D721Med (cell line): ENCODE data around the gene RSBN1.

Experiments
- DNase-seq: peaks from one replicate; pipeline ENCODE4 v3.0.0; 2011; ENCODE audit warnings: low spot score; ENCODE audit not compliant: insufficient read length
- FAIRE-seq: peaks from 2 replicates; lab custom pipeline; 2011; peaks lifted over from hg19 to GRCh38; lab: Jason Lieb, UNC
- CTCF ChIP-seq: IDR thresholded peaks from 2 replicates; pipeline ENCODE4 v1.5.1; 2012; ENCODE audit warnings: mild to moderate bottlenecking, control low read depth; ENCODE audit not compliant: insufficient read depth; ENCODE audit errors: missing control alignments

RSBN1 gene

GRCh38 chr1:113811888-113812660, at the start of gene RSBN1:
Gene RSBN1 (minus strand): TSS chr1:113812476. CDS start chr1:113812412, 64 bp downstream.
- TF ChIP-seq CTCF, result no peak
- DNase-seq (peak; percentile 65), FAIRE-seq (no peak)

GRCh38 chr1:113861641-113862040, 49.4 kb upstream of the RSBN1 start:
- no peak for DNase-seq

GRCh38 chr1:113860891-113861290, 48.6 kb upstream of the RSBN1 start:
- FAIRE-seq, result no peak
- no peak for DNase-seq
- TF ChIP-seq CTCF, result no peak

More at GRCh38 chr1:113861641-113862040, 49.4 kb upstream of the RSBN1 start:
- no peak for FAIRE-seq
- TF ChIP-seq CTCF, result no peak

GRCh38 chr1:113859478-113860175, 47.4 kb upstream of the RSBN1 start:
- TF ChIP-seq CTCF, result no peak
- DNase-seq, result no peak
- no peak for FAIRE-seq

GRCh38 chr1:113858982-113859381, 46.7 kb upstream of the RSBN1 start:
- no peak for DNase-seq
- TF ChIP-seq CTCF, result no peak
- no peak for FAIRE-seq

- TF ChIP-seq CTCF, result no peak
- DNase-seq, result no peak
- FAIRE-seq, result no peak
Observed at GRCh38 chr1:113858418-113858817, 46.1 kb upstream of the RSBN1 start.

- DNase-seq (no peak), FAIRE-seq (no peak)
- TF ChIP-seq CTCF, result no peak
Observed at GRCh38 chr1:113857776-113858175, 45.5 kb upstream of the RSBN1 start.
